ENCODE results near the gene PRSS27.
"Not testable (repeated sequence)": the region's sequence is repeated elsewhere in the genome, so short reads cannot be mapped to it uniquely, and the experiment has no call there.

PRSS27 gene

GRCh38 chr16:2682209-2683021 is 37.6 kb downstream of the PRSS27 start, which contains the start of gene KCTD5:
KCTD5 (plus strand) TSS chr16:2682523; CDS start chr16:2682549, 26 bp downstream.
- FAIRE-seq (peak; percentile 74), DNase-seq (ENCODE audit: extremely low spot score, insufficient read length, low read depth) (peak; percentile 97)

- FAIRE-seq; DNase-seq (ENCODE audit: extremely low spot score, insufficient read length, low read depth): not testable (repeated sequence)
Observed at GRCh38 chr16:2680360-2680759, 39.7 kb downstream of the PRSS27 start.

GRCh38 chr16:2679902-2680301 is 40.1 kb downstream of the PRSS27 start:
- FAIRE-seq: not testable (repeated sequence)

GRCh38 chr16:2678206-2678965 is 41.6 kb downstream of the PRSS27 start:
- not testable (repeated sequence) for FAIRE-seq; DNase-seq (ENCODE audit: extremely low spot score, insufficient read length, low read depth)

More at GRCh38 chr16:2679902-2680301, 40.1 kb downstream of the PRSS27 start:
- DNase-seq (ENCODE audit: extremely low spot score, insufficient read length, low read depth): not testable (repeated sequence)

- not testable (repeated sequence) for DNase-seq (ENCODE audit: extremely low spot score, insufficient read length, low read depth); FAIRE-seq
Observed at GRCh38 chr16:2676937-2677336, 43.1 kb downstream of the PRSS27 start.

GRCh38 chr16:2675714-2676113 is 44.3 kb downstream of the PRSS27 start:
- DNase-seq (ENCODE audit: extremely low spot score, insufficient read length, low read depth) (no peak), FAIRE-seq (no peak)

- DNase-seq (ENCODE audit: extremely low spot score, insufficient read length, low read depth) (no peak), FAIRE-seq (no peak)
Observed at GRCh38 chr16:2675021-2675420, 45.0 kb downstream of the PRSS27 start.

GRCh38 chr16:2673066-2673999 is 46.7 kb downstream of the PRSS27 start:
- DNase-seq (ENCODE audit: extremely low spot score, insufficient read length, low read depth) (peak; percentile 87), FAIRE-seq (peak; percentile 67)

- DNase-seq (ENCODE audit: extremely low spot score, insufficient read length, low read depth) (no peak), FAIRE-seq (no peak)
Observed at GRCh38 chr16:2671741-2672140, 48.3 kb downstream of the PRSS27 start.

GRCh38 chr16:2671193-2671592 is 48.8 kb downstream of the PRSS27 start:
- DNase-seq (ENCODE audit: extremely low spot score, insufficient read length, low read depth): not testable (repeated sequence)
- peak; percentile 58 for FAIRE-seq

- FAIRE-seq: peak; percentile 35
- not testable (repeated sequence) for DNase-seq (ENCODE audit: extremely low spot score, insufficient read length, low read depth)
Observed at GRCh38 chr16:2670017-2670416, 50.0 kb downstream of the PRSS27 start.

GRCh38 chr16:2669587-2669986 is 50.4 kb downstream of the PRSS27 start:
- FAIRE-seq; DNase-seq (ENCODE audit: extremely low spot score, insufficient read length, low read depth): not testable (repeated sequence)

- not testable (repeated sequence) for FAIRE-seq; DNase-seq (ENCODE audit: extremely low spot score, insufficient read length, low read depth)
Observed at GRCh38 chr16:2666671-2667070, 53.4 kb downstream of the PRSS27 start.

- no peak for DNase-seq (ENCODE audit: extremely low spot score, insufficient read length, low read depth)
- FAIRE-seq: no peak
Observed at GRCh38 chr16:2664574-2664982, 55.4 kb downstream of the PRSS27 start.

- no peak for DNase-seq (ENCODE audit: extremely low spot score, insufficient read length, low read depth)
- FAIRE-seq: no peak
Observed at GRCh38 chr16:2663553-2664546, 56.2 kb downstream of the PRSS27 start.

Measured in GM18507 (cell line).